ENCODE data around the gene IPO5.
A peak's percentile ranks its signal among the peaks of the same experiment; 100 is the strongest.

The IPO5 gene

DNA sequence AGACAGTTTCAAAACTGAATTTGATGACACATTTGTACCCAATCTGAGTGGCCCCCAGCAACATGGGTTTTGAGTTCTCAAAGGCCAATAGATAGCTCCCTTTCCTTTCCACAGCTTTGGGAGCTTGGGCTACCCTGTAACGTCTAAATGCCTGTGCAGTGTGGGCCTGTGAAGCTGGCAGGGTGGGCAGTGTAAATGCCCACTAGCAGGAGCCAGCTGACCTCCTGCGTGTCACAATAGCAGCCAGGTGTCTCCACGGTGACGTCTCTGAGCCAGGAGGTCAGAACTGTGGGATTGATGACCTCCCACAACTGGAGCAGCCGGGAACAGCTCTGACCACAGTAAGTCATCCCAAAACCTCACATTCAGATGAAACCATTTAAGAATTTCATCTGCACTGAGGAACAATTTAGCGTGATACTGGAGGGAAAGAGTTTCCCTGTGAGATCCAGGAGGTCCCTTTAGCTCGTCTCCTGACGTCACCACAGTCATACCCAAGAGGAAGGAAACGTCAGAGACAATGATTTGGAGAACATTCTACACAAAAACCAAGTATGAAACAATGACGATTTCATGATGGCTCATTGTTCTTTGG is at the start of gene IPO5:
Gene IPO5, plus strand, starts transcription at position 300 of the 595 bp plus-strand sequence. CDS start 23,022 bp downstream, outside the sequence.
- FAIRE-seq: no peak
- DNase-seq (ENCODE audit: low spot score): peak; percentile 8

DNA sequence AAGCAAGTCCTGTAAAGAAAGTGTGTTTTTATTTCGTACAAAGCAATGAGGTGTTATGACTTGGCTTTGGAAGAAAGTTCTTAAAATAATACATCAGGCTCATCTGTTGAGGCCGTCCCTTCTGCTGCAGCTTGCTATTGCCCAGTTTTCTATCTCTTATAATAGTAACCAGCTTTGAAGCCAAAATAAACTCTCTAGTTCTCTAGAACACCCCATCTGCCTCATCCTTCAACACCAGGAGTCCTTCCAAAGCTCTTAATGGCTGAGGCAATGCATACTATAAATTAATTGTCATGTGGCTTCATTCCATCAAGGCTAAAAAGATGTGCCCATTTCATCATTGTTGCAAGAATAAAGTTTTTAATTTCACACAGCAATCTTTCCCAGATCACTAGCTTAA is 49.4 kb upstream of the IPO5 start:
- no peak for DNase-seq (ENCODE audit: low spot score)
- FAIRE-seq: no peak

- DNase-seq (ENCODE audit: low spot score) (no peak), FAIRE-seq (no peak)
Observed at GRCh38 chr13:97905517-97905916, 48.0 kb upstream of the IPO5 start.

DNA sequence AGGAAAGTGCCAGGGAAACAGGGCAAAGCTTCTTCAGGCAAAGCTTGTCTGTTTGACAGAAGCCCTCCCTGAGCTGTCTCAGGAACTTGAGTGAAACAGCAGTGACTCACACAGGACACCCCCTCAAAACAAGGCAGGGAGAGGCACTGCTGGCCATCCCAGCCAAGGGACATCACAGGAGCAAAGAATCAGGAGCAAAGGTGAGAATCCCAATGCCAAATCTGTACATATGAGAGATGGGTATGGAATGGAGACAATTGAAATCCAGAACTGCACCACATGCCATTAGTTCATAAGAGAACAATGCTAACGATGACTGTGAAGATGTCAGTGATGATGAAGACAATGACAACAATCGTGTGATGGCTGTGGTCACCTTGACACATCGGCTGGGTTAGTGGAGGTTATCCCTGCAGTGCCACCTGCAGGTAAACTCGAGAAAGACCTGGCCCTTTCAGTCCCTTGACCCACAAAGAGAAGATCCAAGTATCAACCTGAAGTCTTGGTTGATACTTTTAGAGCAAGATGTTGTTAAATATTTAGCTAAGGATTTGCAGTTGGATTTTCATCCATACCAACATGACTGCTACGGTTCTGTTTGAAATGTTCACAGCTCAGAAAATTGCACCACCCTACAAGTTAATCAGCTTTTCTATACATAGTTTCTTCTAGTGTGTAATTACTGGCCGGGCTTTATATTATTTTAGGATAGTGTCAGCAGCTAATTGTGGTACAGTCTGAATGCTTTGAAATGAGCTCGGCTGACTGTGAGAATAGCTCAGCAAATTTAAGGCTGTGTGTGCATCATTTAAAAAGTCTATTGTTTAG is 42.0 kb upstream of the IPO5 start:
- FAIRE-seq (no peak), DNase-seq (ENCODE audit: low spot score) (peak; percentile 10)

- no peak for DNase-seq (ENCODE audit: low spot score)
- no peak for FAIRE-seq
Observed at GRCh38 chr13:97912139-97912535, 41.3 kb upstream of the IPO5 start.

GRCh38 chr13:97913206-97913605 is 40.3 kb upstream of the IPO5 start:
- FAIRE-seq: no peak

DNA sequence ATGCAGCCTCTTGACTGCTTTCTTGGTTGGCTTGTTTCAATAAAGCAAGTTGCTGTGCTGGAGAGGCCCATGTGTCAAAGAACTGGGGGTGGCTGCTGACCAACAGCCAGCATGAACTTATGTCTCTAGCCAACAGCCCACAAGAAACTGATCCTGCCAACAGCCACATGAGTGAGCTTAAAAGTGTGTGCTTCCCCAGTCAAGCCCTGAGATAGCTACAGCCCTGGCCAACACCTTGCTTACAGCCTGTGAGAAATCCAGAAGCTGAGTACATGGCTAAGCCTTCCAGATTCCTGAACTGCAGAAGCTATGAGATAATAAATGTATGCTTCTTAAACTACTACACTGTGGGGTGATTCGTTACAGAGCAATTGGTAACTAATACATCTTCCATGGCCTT is 38.9 kb upstream of the IPO5 start:
- no peak for FAIRE-seq
- DNase-seq (ENCODE audit: low spot score): no peak

More at GRCh38 chr13:97913206-97913605, 40.3 kb upstream of the IPO5 start:
- DNase-seq (ENCODE audit: low spot score): no peak

GRCh38 chr13:97921176-97921816 is 32.2 kb upstream of the IPO5 start:
- DNase-seq (ENCODE audit: low spot score) (no peak), FAIRE-seq (no peak)

- FAIRE-seq (no peak), DNase-seq (ENCODE audit: low spot score) (no peak)
Observed at GRCh38 chr13:97928301-97928700, 25.2 kb upstream of the IPO5 start.

- no peak for FAIRE-seq
- DNase-seq (ENCODE audit: low spot score): no peak
Observed at GRCh38 chr13:97932036-97932435, 21.4 kb upstream of the IPO5 start.

- no peak for DNase-seq (ENCODE audit: low spot score)
- no peak for FAIRE-seq
Observed at GRCh38 chr13:97932647-97933046, 20.8 kb upstream of the IPO5 start.

DNA sequence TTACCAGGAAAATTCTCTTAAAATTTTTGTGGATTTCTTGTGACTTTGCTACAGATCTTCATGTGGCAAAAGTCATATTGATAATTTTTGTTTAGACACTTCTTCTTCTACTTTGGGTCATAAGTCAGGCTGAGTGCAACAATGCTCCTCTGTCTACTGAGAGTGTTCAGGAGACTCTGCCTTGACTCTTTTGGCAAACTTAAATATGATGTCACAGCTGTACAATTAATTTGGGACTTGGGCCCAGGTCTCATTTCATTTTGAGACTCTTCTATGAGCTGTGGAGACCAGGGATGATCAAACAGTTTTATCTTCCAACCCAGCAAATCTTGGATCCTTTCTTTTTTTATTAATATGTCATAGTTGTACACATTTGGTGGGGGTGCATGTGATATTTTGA is 19.7 kb upstream of the IPO5 start:
- FAIRE-seq: no peak
- no peak for DNase-seq (ENCODE audit: low spot score)

DNA sequence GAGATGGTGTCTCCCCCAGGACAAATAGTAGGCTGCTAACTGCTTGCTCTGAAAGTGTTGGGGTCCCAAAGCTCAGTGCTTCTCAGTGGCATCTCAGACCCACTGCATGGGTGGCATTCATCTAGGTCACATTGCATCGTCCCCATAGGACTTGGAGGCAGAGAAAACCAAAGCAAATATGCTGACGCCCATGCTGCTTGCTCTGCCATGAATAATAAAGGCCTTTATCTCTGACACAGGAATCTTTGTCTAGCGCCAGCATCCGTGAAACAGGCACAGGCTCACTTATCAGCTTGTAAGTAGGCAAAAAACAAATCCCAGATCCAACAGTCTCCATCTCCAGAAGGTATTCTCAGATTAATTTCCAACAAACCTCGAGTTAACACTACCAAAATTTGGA is 18.9 kb upstream of the IPO5 start:
- DNase-seq (ENCODE audit: low spot score) (no peak), FAIRE-seq (no peak)

- FAIRE-seq (no peak), DNase-seq (ENCODE audit: low spot score) (no peak)
Observed at GRCh38 chr13:97935071-97935470, 18.4 kb upstream of the IPO5 start.

GRCh38 chr13:97936036-97936435 is 17.4 kb upstream of the IPO5 start:
- no peak for DNase-seq (ENCODE audit: low spot score)

GRCh38 chr13:97938706-97939475 is 14.6 kb upstream of the IPO5 start:
- no peak for DNase-seq (ENCODE audit: low spot score)
- no peak for FAIRE-seq

More at GRCh38 chr13:97936036-97936435, 17.4 kb upstream of the IPO5 start:
- no peak for FAIRE-seq

DNA sequence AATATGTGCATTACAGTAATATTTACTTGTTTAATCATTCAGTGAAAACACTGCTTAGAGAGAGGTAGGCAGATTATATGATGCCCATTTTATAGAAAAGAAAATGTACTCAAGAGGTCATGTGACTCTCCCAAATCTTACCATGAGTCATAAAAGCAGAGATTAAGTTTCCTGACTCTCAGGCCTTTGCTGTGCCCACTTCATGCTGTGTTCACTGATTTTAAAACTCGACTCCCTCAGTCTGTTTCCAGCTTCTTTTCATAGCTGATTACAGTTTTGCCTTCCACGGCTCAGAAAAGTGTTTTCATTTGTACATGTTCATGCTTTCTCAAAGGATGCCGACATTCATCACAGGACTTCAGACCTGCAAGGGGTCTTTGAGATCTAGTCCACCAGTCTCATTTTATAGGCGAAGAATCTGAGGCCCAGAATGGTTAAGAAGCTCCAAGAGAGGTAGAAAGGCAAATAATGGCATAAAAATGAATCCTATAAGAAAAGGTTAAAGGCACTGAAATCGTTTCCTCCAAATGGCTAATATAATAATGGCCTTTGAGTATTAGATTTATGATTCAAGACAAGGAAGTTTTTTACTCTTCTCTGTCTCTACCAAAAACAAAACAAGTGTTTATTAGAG is 9.0 kb upstream of the IPO5 start:
- DNase-seq (ENCODE audit: low spot score) (peak; percentile 13), FAIRE-seq (no peak)

DNA sequence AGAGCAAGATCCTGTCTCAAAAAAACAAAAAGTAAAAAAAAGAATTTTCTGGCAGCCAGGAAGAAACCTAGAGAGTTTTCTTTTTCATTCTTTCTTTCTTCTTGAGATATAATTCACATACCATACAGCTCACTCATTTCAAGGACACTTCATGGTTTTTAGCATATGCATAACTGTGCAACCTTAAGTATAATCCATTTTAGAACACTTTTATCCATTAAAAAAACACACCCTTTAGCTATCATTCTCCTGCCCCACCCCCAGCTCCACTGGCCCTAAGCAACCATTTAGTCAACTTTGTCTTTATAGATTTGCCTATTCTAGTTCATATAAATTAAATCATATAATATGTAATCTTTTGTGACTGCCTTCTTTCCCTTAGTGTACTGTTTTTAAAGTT is 8.1 kb upstream of the IPO5 start:
- FAIRE-seq: no peak
- no peak for DNase-seq (ENCODE audit: low spot score)

DNA sequence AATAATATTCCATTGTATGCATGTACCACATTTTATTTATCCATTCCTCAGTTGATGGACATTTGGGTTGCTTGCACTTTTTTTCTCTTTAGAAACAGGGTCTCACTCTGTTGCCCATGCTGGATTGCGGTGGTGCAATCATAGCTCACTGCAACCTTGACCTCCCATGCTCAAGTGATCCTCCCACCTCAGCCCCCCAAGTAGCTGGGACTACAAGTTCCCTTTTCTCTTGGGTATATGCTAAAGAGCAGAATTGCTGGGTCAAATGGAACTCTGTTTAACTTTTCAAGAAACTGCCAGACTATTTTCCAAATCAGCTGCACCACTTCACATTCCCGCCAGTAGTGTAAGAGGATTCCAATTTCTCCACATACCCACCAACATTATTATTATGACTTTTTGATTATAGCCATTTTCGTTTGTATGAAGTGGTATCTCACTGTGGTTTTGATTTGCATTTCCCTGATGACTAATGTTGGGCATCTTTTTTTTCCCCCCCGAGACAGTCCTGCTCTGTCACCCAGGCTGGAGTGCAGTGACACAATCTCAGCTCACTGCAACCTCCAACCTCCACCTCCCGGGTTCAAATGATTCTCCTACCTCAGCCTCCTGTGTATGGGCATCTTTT is 7.6 kb upstream of the IPO5 start:
- FAIRE-seq: no peak
- no peak for DNase-seq (ENCODE audit: low spot score)

DNA sequence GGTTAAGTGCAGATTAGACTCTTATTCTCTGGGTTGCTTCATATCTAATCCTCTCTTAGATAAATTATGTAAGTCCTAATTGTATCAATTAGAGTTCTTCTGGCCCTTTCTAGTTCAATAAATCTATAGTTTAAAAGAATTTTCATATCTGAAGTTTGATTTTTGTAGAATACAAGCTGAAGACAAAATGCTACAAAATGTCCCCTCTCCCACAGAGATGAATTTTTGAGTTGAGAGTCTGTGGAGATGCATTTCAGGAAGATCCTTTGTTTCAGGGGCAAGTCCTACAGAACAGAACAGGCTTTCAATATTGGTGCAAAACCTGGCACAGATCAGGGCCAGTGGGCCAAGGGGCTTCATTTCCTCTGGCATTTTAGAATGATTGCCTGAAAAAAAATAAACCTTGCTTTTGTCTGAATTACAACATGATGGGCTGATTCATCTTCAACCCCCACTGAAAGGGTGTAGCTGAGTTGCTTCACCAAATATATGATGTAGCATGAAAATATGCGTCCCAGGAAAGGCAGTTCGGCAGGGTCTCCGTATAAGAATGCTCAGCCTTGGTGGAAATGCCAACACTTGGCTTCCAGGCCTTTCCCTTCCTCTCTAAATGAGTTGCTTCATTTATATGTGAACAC is 6.4 kb upstream of the IPO5 start:
- DNase-seq (ENCODE audit: low spot score): peak; percentile 44
- no peak for FAIRE-seq
